Karpas-422 (cell line): ENCODE measurements around the gene ATP5MK. TPM values are rescaled to one million over a fixed set of nuclear protein-coding genes. Genes with fewer than 3 reads are reported as not detected.
"Not testable (repeated sequence)": the region's sequence is repeated elsewhere in the genome, so short reads cannot be mapped to it uniquely, and the experiment has no call there.

ENCODE experiments used
- DNase-seq: peaks from one replicate; pipeline ENCODE4 v3.0.0-alpha.2; 2015
- H2AFZ ChIP-seq: fragments of 200-600 bp; sonication (generic); 2 replicates; pipeline ENCODE4 v1.6.1; 2014; ENCODE audit warnings: antibody characterized with exemption, low read length, mixed read lengths
- H3K27ac ChIP-seq: fragments of 200-600 bp; sonication (generic); 2 replicates; pipeline ENCODE4 v1.5.1; 2014; ENCODE audit warnings: mild to moderate bottlenecking, low read length, moderate library complexity
- H3K27me3 ChIP-seq: fragments of 200-600 bp; sonication (generic); 2 replicates; pipeline ENCODE4 v1.6.1; 2014; ENCODE audit warnings: low read length, mixed read lengths
- H3K36me3 ChIP-seq: fragments of 200-600 bp; sonication (generic); 2 replicates; pipeline ENCODE4 v1.6.1; 2014; ENCODE audit warnings: low read length, mixed read lengths; ENCODE audit not compliant: insufficient read depth
- H3K4me1 ChIP-seq: fragments of 200-600 bp; sonication (generic); 2 replicates; pipeline ENCODE4 v1.6.1; 2014; ENCODE audit warnings: mild to moderate bottlenecking, low read length, mixed read lengths
- H3K4me2 ChIP-seq: fragments of 200-600 bp; sonication (generic); 2 replicates; pipeline ENCODE4 v1.6.1; 2014; ENCODE audit warnings: low read length, low read depth, mild to moderate bottlenecking; ENCODE audit not compliant: poor library complexity, severe bottlenecking
- H3K4me3 ChIP-seq: fragments of 200-600 bp; sonication (generic); 2 replicates; pipeline ENCODE4 v1.5.1; 2014; ENCODE audit warnings: mild to moderate bottlenecking, antibody characterized with exemption, low read length, mixed read lengths
- H3K79me2 ChIP-seq: fragments of 200-600 bp; sonication (generic); 2 replicates; pipeline ENCODE4 v1.6.1; 2014; ENCODE audit warnings: mild to moderate bottlenecking, low read length, mixed read lengths
- H3K9ac ChIP-seq: fragments of 200-600 bp; sonication (generic); 2 replicates; pipeline ENCODE4 v1.6.0; 2014; ENCODE audit warnings: low read length
- H3K9me2 ChIP-seq: fragments of 200-600 bp; sonication (generic), shearing (Covaris generic); replicated peaks from 2 replicates; pipeline ENCODE4 v1.6.0; 2014; ENCODE audit warnings: mild to moderate bottlenecking, low read length, moderate library complexity; ENCODE audit not compliant: insufficient read depth
- H3K9me3 ChIP-seq: fragments of 300-700, 200-600 bp; sonication (generic); 2 replicates; pipeline ENCODE4 v1.6.1; 2014; ENCODE audit warnings: low read length, mixed read lengths
- H4K20me1 ChIP-seq: fragments of 200-600 bp; sonication (generic); 2 replicates; pipeline ENCODE4 v1.6.1; 2014; ENCODE audit warnings: mild to moderate bottlenecking, antibody characterized with exemption, low read length, low read depth; ENCODE audit not compliant: insufficient read depth
- total RNA-seq: library from RNA; depleted of rRNA; stranded (reverse); fragments of >200 nt; shearing (Covaris generic); gene quantifications from 2 replicates; pipeline ENCODE4 v1.2.3, GENCODE V29; 2014; ENCODE audit warnings: low replicate concordance; rRNA removed

The ATP5MK gene
- total RNA-seq, 1 experiment from 2014 or later: 315 TPM

DNA sequence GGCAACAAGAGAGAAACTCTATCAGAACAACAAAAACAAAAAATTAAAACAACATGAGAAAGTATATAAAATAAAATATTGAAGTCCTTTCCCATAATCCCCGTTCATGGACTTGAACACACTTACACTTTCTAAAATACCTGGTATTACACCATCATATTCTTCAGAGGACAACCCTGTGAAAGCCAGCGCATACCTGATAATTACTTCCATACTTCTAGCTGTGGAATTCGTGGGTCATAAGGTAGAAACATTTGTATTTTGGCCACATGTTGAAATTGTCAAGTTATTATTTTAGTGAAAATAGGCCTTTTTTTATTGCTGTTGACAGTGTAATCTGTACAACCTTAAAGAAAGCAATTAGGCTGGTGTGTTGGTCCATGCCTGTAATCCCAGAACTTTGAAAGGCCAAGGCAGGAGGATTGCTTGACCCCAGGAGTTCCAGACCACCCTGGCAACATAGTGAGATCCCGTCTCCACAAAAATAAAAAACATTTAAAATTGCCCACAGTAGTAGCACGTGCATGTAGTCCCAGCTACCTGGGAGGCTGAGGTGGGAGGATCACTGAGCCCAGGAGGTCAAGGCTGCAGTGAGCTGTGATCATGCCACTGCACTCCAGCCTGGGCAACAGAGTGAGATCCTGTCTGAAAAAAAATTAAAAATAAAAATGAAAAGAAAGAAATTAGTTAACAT lies 40.2 kb downstream of the ATP5MK start:
- H3K4me3 ChIP-seq: no peak overlapping the region
- H3K4me2 ChIP-seq: no peak overlapping the region
- no peaks in the 10 kb centered on the region for H4K20me1 ChIP-seq
- H3K9ac ChIP-seq: no peak overlapping the region
- H2AFZ ChIP-seq: no peak overlapping the region
- no peak overlapping the region for H3K27ac ChIP-seq
- H3K79me2 ChIP-seq: 0 out of 2 replicates have a peak, but pooled peaks cover 2% of the 10 kb centered on the region
- H3K4me1 ChIP-seq: peaks cover 19% of the 10 kb centered on the region
- no peaks in the 10 kb centered on the region for H3K36me3 ChIP-seq
- no peaks in the 10 kb centered on the region for H3K9me2 ChIP-seq
- H3K9me3 ChIP-seq: no peaks in the 10 kb centered on the region
- H3K27me3 ChIP-seq: no peaks in the 10 kb centered on the region
- DNase-seq: no peak

DNA sequence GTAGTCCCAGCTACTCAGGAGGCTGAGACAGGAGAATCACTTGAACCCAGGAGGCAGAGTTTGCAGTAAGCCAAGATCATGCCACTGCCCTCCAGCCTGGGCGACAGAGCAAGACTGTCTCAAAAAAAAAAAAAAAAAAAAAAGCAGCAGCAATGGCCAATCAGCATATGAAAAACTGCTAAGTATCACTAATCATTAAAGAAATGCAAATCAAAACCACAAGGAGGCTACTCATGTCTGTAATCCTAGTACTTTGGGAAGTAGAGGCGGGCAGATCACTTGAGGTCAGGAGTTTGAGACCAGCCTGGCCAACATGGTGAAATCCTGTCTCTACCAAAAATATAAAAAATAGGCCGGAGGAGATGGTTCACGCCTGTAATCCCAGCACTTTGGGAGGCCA lies 41.7 kb downstream of the ATP5MK start:
- not testable (repeated sequence) for H3K4me3 ChIP-seq, H3K27me3 ChIP-seq, H3K27ac ChIP-seq, H2AFZ ChIP-seq, H3K9me3 ChIP-seq, H3K4me2 ChIP-seq, H3K9me2 ChIP-seq, H3K36me3 ChIP-seq, H4K20me1 ChIP-seq, H3K9ac ChIP-seq
- Histone ChIP-seq H3K79me2 (peaks cover 16% of the 10 kb centered on the region), H3K4me1 (peaks cover 26% of the 10 kb centered on the region)
- DNase-seq: peak; percentile 57

- Histone ChIP-seq H3K4me1 (peaks cover 30% of the 10 kb centered on the region), H3K27ac (no peak overlapping the region), H3K4me3 (no peak overlapping the region), H4K20me1 (no peaks in the 10 kb centered on the region), H3K9me2 (no peaks in the 10 kb centered on the region), H3K36me3 (peaks cover 5% of the 10 kb centered on the region; the same call in 1 of the 2 replicates), H3K4me2 (no peak overlapping the region), H2AFZ (0 out of 2 replicates have a peak overlapping the region, but pooled peaks have one; percentile 21), H3K27me3 (no peaks in the 10 kb centered on the region), H3K79me2 (peaks cover 25% of the 10 kb centered on the region), H3K9me3 (no peaks in the 10 kb centered on the region), H3K9ac (no peak overlapping the region)
- DNase-seq: no peak
Measured at GRCh38 chr10:103353281-103353680, 43.0 kb downstream of the ATP5MK start.

GRCh38 chr10:103350517-103351260 lies 45.6 kb downstream of the ATP5MK start, which contains the start of gene PCGF6:
TSS of gene PCGF6 (minus strand) at chr10:103351140. CDS start at chr10:103351066, 74 bp downstream.
- Histone ChIP-seq H3K79me2 (peaks cover 25% of the 10 kb centered on the region), H3K27ac (peak within 1 kb of the TSS; percentile 61), H3K9me3 (no peaks in the 10 kb centered on the region), H3K36me3 (peaks cover 21% of the 10 kb centered on the region; the same call in 1 of the 2 replicates), H3K4me2 (peak within 1 kb of the TSS; percentile 94), H3K27me3 (no peaks in the 10 kb centered on the region), H3K4me3 (peak within 1 kb of the TSS; percentile 98), H4K20me1 (no peaks in the 10 kb centered on the region), H3K9me2 (no peaks in the 10 kb centered on the region), H2AFZ (peak within 1 kb of the TSS; percentile 99), H3K4me1 (peaks cover 30% of the 10 kb centered on the region), H3K9ac (peak within 1 kb of the TSS; percentile 92)
- peak; percentile 94 for DNase-seq

GRCh38 chr10:103350175-103350516 lies 46.1 kb downstream of the ATP5MK start:
- peaks cover 25% of the 10 kb centered on the region for H3K79me2 ChIP-seq
- peak overlapping the region; percentile 99 for H2AFZ ChIP-seq

More at GRCh38 chr10:103350175-103350516, 46.1 kb downstream of the ATP5MK start:
- H3K9me2 ChIP-seq: no peaks in the 10 kb centered on the region
- no peak for DNase-seq
- peaks cover 24% of the 10 kb centered on the region; the same call in 1 of the 2 replicates for H3K36me3 ChIP-seq
- H3K4me2 ChIP-seq: peak overlapping the region; percentile 94
- peak overlapping the region; percentile 92 for H3K9ac ChIP-seq
- H3K27me3 ChIP-seq: no peaks in the 10 kb centered on the region
- H3K4me3 ChIP-seq: peak overlapping the region; percentile 98
- no peaks in the 10 kb centered on the region for H4K20me1 ChIP-seq
- H3K27ac ChIP-seq: peak overlapping the region; percentile 61
- H3K4me1 ChIP-seq: peaks cover 30% of the 10 kb centered on the region
- no peaks in the 10 kb centered on the region for H3K9me3 ChIP-seq

Other genes with a start within 250 kb of the ATP5MK start
- 45.5 and 88.3 TPM in 2 replicates for gene NT5C2, start 203.2 kb downstream of the ATP5MK start, total RNA-seq
- not detected in 2 replicates for gene RPEL1, start 150.6 kb downstream of the ATP5MK start, total RNA-seq
- not detected in 2 replicates for gene INA, start 119.3 kb downstream of the ATP5MK start, total RNA-seq
- 7.6 and 10.7 TPM in 2 replicates for gene PCGF6, start 45.3 kb downstream of the ATP5MK start, total RNA-seq
- 5.7 and 6.0 TPM in 2 replicates for gene TAF5, start 28.5 kb downstream of the ATP5MK start, total RNA-seq
- gene PDCD11, start 151 bp upstream of the ATP5MK start, total RNA-seq: 28.9 and 40.0 TPM in 2 replicates
- gene CALHM2, start 55.9 kb upstream of the ATP5MK start, total RNA-seq: 2.6 TPM in 1 of 2 replicates, not detected in the other
- 0.30 and 0.61 TPM in 2 replicates for gene CALHM1, start 62.4 kb upstream of the ATP5MK start, total RNA-seq
- gene CALHM3, start 82.8 kb upstream of the ATP5MK start, total RNA-seq: 0.30 and 0.61 TPM in 2 replicates
- 0.04 TPM in 1 of 2 replicates, not detected in the other for gene NEURL1, start 97.2 kb upstream of the ATP5MK start, total RNA-seq